GOT3 (cell line): ENCODE data around the gene ISM2.
"Not testable (repeated sequence)": the region's sequence is repeated elsewhere in the genome, so short reads cannot be mapped to it uniquely, and the experiment has no call there.

Source experiments
- DNase-seq: peaks from one replicate; lab custom pipeline; 2025; ENCODE audit warnings: mixed read lengths; lab: John Stamatoyannopoulos, UW

The ISM2 gene

GRCh38 chr14:77498120-77498979, at the start of gene ISM2:
Gene ISM2 (minus strand): TSS chr14:77498816. CDS start chr14:77498793, 23 bp downstream.
- DNase-seq = no peak

- DNase-seq = no peak
These were observed 49.0 kb upstream of the ISM2 start for GRCh38 chr14:77547512-77548180.

- DNase-seq = not testable (repeated sequence)
These were observed 46.6 kb upstream of the ISM2 start for GRCh38 chr14:77545171-77545570.

- DNase-seq = no peak
These were observed 46.0 kb upstream of the ISM2 start for GRCh38 chr14:77544571-77544970.

- DNase-seq = no peak
These were observed 45.2 kb upstream of the ISM2 start for GRCh38 chr14:77543637-77544334.

- no peak for DNase-seq
These were observed 44.6 kb upstream of the ISM2 start for GRCh38 chr14:77543240-77543551.

GRCh38 chr14:77542421-77543239, 44.0 kb upstream of the ISM2 start:
- DNase-seq = no peak

- DNase-seq = no peak
These were observed 43.3 kb upstream of the ISM2 start for GRCh38 chr14:77541905-77542304.

GRCh38 chr14:77536951-77537350, 38.3 kb upstream of the ISM2 start:
- not testable (repeated sequence) for DNase-seq

- DNase-seq = no peak
These were observed 32.5 kb upstream of the ISM2 start for GRCh38 chr14:77531071-77531470.

- no peak for DNase-seq
These were observed 31.3 kb upstream of the ISM2 start for GRCh38 chr14:77529963-77530362.

- no peak for DNase-seq
These were observed 30.6 kb upstream of the ISM2 start for GRCh38 chr14:77529213-77529612.

- not testable (repeated sequence) for DNase-seq
These were observed 30.1 kb upstream of the ISM2 start for GRCh38 chr14:77528701-77529100.

GRCh38 chr14:77526266-77526665, 27.6 kb upstream of the ISM2 start:
- DNase-seq = no peak

GRCh38 chr14:77524536-77524935, 25.9 kb upstream of the ISM2 start:
- DNase-seq = no peak

- no peak for DNase-seq
These were observed 24.5 kb upstream of the ISM2 start for GRCh38 chr14:77523109-77523508.

- DNase-seq = no peak
These were observed 21.9 kb upstream of the ISM2 start for GRCh38 chr14:77520555-77520954.

GRCh38 chr14:77516126-77516525, 17.5 kb upstream of the ISM2 start:
- no peak for DNase-seq

GRCh38 chr14:77511486-77512162, 13.0 kb upstream of the ISM2 start:
- DNase-seq = no peak

- no peak for DNase-seq
These were observed 10.8 kb upstream of the ISM2 start for GRCh38 chr14:77509366-77509765.

- no peak for DNase-seq
These were observed 10.3 kb upstream of the ISM2 start for GRCh38 chr14:77508876-77509275.
